K562 (cell line): Measurements from ENCODE around the gene POU2AF3. TPM values are rescaled to one million over a fixed set of nuclear protein-coding genes. Genes with fewer than 3 reads are reported as not detected.

Experiments used
- ETV5 ChIP-seq: sonication (generic); formaldehyde crosslinking; IDR thresholded peaks from 2 replicates; pipeline ENCODE4 v1.4.0; 2020; ENCODE audit warnings: low read depth, mild to moderate bottlenecking, missing genetic modification reagents
- NBN ChIP-seq: fragments of 450-650 bp; IDR thresholded peaks from 2 replicates; pipeline ENCODE4 v1.6.1; 2016; ENCODE audit warnings: low read depth, mild to moderate bottlenecking
- POU5F1 ChIP-seq: fragments of 150-350 bp; IDR thresholded peaks from 2 replicates; pipeline ENCODE4 v1.6.1; 2014; ENCODE audit warnings: borderline replicate concordance, low read length, low read depth, mild to moderate bottlenecking; ENCODE audit not compliant: partially characterized antibody
- REST ChIP-seq, 2 experiments: fragments of 450-650 bp; formaldehyde crosslinking in 1 of 2; IDR thresholded peaks; 2 replicates each; pipeline versions ENCODE4 v1.4.0 to v1.6.1; 2014 to 2020; ENCODE audit warnings: mild to moderate bottlenecking in 2 of 2, borderline replicate concordance in 1 of 2, low read depth in 1 of 2
- RFX7 ChIP-seq: fragments of 250-450 bp; sonication (Bioruptor Pico); IDR thresholded peaks from 2 replicates; pipeline ENCODE4 v1.5.1; 2021; ENCODE audit warnings: mild to moderate bottlenecking
- ZNF785 ChIP-seq: fragments of 250-450 bp; sonication (Bioruptor Pico); IDR thresholded peaks from 2 replicates; pipeline ENCODE4 v1.4.0; 2020; ENCODE audit warnings: mild to moderate bottlenecking
- polyA plus RNA-seq, 8 experiments: library from polyadenylated mRNA; depleted of rRNA in 4 of 8; stranded (reverse) in 5 of 8; unstranded in 3 of 8; fragments of >200 nt; fragmentation: Nextera tagmentation in 2 of 8; fragmentation: Illumina TruSeq in 1 of 8; extraction: Ambion mirVana in 2 of 8; extraction: Trizol in 1 of 8; gene quantifications; 2 replicates each; pipeline versions ENCODE4 v1.2.1 to v1.2.3, GENCODE V29; 2011 to 2014; ENCODE audit warnings: inconsistent platforms in 1 of 8, missing spikeins in 1 of 8
- total RNA-seq, 7 experiments: library from RNA; depleted of rRNA in 6 of 7; stranded (reverse); fragments of >200 nt in 6 of 7; fragmentation: Illumina TruSeq in 2 of 7; extraction: Trizol in 2 of 7; gene quantifications; 2 replicates each; pipeline versions ENCODE4 v1.2.1 to v1.2.3, GENCODE V29; 2011 to 2021; ENCODE audit warnings: low replicate concordance in 1 of 7

Gene POU2AF3
- total and polyA plus RNA-seq, 9 of the 15 experiments (the other 6 are each of a cell fraction or from before 2014, with no cell fraction given): not detected

- TF ChIP-seq ZNF785 (CRISPR knock-in tag) (no peak), POU5F1 (no peak), REST (IDR thresholded peaks at IDR 0.05; ENCODE audit: borderline replicate concordance) (no peak), REST (CRISPR knock-in tag; IDR thresholded peaks at IDR 0.05; ENCODE audit: low read depth) (no peak), ETV5 (CRISPR knock-in tag) (no peak), NBN (no peak), RFX7 (CRISPR knock-in tag) (no peak)
Observed at GRCh38 chr11:111296196-111296595, 2.1 kb upstream of the POU2AF3 start (continued).
